Stimulated activated CD4-positive, alpha-beta T cell treated with anti-CD3 and anti-CD28 coated beads, Interleukin-4, amount 100 ng/mL, for 4 hours (primary cell): ENCODE measurements around the gene FARS2.
A peak's percentile ranks its signal among the peaks of the same experiment; 100 is the strongest.

Experiments
- DNase-seq, 2 experiments: peaks; one replicate each; pipeline ENCODE4 v3.0.0-alpha.2; 2020

FARS2 gene

DNA sequence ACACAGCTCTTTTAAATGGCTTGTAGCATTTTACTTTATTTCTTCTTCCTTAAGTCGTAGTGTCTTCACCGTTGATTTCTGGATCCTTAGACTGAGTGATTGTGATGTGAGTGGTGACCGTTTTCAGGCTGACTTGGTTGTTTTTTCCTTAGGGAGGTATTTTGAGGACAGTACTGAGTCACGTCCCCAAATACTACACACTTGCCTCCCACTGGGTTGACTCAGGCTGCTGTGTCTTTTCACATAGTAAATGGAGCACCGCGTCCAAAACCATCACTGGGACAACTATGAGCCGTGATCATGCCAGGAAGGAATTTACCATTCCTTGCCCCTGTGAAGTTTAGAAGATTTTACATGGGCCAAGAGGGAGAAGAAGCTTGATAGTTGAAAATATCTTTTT is 174.1 kb downstream of the FARS2 start:
- DNase-seq: no peak

GRCh38 chr6:5438922-5439584 is 177.7 kb downstream of the FARS2 start:
- no peak for DNase-seq

GRCh38 chr6:5439749-5440148 is 178.4 kb downstream of the FARS2 start:
- DNase-seq: no peak

- DNase-seq: no peak
Observed at GRCh38 chr6:5442319-5442718, 181.0 kb downstream of the FARS2 start.

DNA sequence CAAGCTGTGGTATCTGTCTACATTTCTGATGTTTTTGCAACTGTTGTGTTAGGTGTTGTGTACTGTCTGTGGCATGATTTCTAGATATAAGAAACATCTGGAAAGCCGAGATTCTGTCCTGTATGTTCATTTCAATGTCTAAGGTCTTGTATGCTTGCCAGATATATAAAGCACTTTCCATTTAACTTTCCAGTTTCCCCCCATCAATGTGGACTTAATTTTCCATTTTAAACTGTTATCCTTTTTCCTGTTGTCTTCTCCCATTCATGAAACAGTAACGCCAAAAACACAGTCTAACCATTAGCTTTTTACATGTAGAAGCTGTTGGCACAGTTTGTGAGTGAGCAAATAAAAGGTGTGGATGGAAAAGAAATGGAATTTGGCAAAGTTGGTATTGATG is 181.6 kb downstream of the FARS2 start:
- no peak for DNase-seq

- DNase-seq: no peak
Observed at GRCh38 chr6:5443491-5443890, 182.2 kb downstream of the FARS2 start.

GRCh38 chr6:5446362-5447075 is 185.2 kb downstream of the FARS2 start:
- DNase-seq: no peak

DNA sequence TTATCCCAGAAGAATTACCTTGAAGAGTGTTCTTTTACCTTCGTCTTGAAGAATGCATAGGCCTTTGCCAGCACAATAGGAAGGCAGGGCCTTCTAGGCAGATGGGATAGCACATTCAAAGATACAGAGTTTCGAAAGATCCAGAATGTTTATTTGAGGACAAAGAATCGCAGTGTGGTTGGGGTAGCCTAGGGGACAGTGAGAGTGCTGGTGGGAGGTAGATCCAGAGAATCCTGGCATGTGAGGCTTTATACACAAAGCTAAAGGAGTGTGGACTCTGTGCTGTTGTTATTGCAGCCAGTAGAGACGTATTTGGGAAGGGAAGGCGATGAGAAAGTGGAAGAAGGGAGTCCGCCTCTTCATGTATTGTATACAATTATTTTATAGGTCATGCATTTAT is 186.6 kb downstream of the FARS2 start:
- DNase-seq: no peak

DNA sequence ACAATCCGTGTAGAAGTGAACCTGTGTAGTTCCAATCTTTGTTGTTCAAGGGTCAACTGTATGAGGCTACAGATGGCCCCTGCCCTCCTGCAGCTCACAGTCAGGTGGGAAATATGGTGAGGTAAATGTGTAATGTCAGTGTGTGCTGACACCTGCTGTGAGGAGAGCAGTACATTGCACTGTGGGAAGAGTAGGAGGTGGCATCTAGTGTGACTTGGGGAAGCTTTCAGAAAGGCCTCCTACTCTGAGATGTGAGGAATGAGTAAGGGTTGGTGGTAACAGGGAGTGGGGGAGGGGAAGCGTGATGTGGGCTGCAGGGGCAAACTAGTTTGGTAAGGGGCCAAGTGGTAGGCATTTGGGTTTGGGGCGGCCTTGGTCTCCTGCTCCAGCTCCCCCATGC is 188.8 kb downstream of the FARS2 start:
- DNase-seq: no peak

DNA sequence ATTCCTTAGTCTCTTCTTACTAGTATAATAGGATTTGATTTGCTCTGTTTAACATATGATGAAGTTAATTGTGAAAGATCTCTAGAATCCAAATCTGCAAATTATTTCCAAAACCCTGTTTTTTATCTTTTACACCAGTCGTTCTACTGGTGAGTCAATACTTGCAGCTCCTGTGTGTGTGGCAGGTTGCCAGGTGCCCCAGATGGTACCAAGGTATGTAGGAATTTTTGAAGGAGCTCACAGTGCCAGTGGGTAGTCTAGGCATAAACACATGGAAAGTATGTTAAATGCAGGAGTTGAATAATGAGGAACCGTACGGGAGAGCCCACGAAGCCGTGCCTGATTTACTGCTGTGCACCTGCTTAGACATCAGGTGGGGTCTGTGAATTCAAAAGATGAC is 192.2 kb downstream of the FARS2 start:
- no peak for DNase-seq

DNA sequence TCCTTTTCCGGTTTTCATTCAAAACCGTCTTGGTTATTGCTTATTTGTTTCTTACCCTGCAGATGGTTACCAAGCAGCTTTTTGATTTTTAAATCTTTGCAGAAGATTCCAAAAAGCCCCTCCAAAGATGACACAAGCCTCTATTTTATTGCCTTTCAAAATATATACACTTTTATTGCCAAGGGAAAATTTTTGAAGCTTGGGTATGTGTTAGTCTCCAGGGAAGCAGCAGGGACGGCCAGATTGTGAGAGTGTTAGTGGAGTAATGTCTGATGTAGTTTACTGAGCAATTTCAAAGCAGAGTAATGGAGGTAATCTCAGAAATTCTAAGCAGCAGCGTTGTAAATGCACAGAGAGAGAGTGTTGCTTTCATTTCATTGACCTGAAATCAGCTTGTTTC is 193.8 kb downstream of the FARS2 start:
- DNase-seq: no peak

GRCh38 chr6:5457041-5457440 is 195.7 kb downstream of the FARS2 start:
- DNase-seq: no peak

- no peak for DNase-seq
Observed at GRCh38 chr6:5457983-5458683, 196.8 kb downstream of the FARS2 start.

DNA sequence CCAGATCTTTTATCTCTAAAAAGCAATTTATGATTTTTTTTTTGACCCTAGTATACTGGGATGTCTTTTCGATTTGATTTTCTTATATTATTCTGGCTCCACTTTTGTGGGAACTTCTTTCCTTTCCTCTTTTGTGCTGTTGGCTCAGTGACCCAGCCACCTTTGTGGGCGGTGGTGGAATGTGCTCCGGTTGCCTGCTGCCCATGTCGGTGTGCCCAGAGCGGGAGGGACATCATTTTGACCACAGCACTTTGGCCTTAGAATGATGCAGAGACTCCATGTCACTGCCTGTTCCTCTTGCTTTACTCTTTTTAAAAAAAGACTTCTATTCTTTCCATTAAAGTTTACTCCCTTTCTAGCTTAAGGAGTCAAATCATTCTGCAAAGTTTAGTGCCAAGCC is 198.0 kb downstream of the FARS2 start:
- DNase-seq: no peak

- no peak for DNase-seq
Observed at GRCh38 chr6:5461365-5461764, 200.1 kb downstream of the FARS2 start.

DNA sequence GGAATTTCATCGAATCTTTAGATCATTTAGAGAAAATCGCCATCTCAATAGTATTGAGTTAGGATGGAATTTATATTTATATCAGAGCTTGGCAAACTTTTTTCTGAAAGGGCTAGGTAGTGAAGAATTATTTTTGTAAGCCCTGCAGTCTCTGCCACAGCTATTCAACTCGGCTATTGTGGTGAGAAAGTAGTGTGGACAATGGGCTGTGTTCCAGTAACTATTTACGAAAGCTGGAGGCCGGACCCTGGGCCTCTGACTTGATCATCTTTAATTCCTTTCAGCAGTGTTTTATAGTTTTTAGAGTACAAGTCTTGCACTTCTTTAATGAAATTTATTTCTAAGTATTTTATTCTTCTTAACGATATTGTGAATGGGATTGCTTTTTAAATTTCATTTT is 201.5 kb downstream of the FARS2 start:
- no peak for DNase-seq

- DNase-seq: no peak
Observed at GRCh38 chr6:5463690-5464089, 202.4 kb downstream of the FARS2 start.

GRCh38 chr6:5464099-5464885 is 203.0 kb downstream of the FARS2 start:
- no peak for DNase-seq

GRCh38 chr6:5466281-5467136 is 205.2 kb downstream of the FARS2 start:
- no peak for DNase-seq

GRCh38 chr6:5468586-5468985 is 207.3 kb downstream of the FARS2 start:
- no peak for DNase-seq

DNA sequence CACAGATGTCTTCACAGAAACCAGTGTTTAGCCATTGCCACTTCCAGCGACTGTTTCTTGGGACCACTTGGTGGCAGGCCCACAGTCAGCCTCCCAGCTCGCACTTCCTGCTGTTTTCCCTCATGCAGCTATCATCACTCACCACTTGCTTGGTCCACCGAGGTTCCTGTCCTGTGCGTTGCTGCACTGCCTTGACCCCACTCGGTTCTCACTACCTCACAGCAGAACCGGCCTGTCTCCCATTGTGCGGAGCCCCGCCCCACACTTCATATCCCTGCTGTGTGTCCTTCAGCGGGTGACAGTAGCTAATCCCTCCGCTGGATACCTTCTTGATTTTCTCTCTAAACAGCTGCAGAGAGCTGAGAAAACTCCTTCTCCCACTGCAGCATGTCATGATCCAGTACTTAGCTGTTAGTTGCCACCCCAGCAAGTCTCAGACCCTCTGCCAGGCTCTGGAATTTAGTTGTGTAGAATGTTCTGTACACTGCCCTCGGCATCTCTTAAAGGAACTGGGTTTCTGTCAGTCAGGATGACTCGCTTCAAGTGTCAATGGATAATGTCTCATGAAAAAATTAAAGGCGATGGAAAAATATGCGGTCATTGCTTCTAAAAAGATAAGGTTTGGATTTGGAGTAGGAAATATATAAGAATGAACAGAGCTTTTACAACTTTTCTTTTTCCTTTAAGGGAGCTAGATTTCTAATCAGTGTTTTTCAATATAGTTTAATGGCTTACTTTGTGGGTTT is 208.0 kb downstream of the FARS2 start:
- DNase-seq: no peak

- peak; percentile 40 to 49 for DNase-seq
Observed at GRCh38 chr6:5471044-5471443, 209.7 kb downstream of the FARS2 start.
